ENCODE measurements around the gene TNFRSF9. TPM values are rescaled to one million over a fixed set of nuclear protein-coding genes. Genes with fewer than 3 reads are reported as not detected.

Gene TNFRSF9
- polyA plus RNA-seq, 2 of the 4 experiments (the other 2 are of a cell fraction): 0.75 to 3.2 TPM

- Histone ChIP-seq H3K27ac (no peak overlapping the region), H3K4me1 (peaks cover 6% of the 10 kb centered on the region; the same call in 1 of the 3 replicates), H3K9me3 (no peaks in the 10 kb centered on the region), H3K4me3 (no peak overlapping the region), H3K4me2 (no peak overlapping the region)
- no peak for ATAC-seq
- 93% methylated on average over 4 of the region's 4 CpGs for WGBS (ENCODE audit: missing lambda C conversion rate)
- POLR2A ChIA-PET: no interaction called here
- CTCF ChIA-PET: interaction anchor here (1.0 kb wide), 1 partner anchor 346 kb away, joined by 3 read pairs; no protein-coding TSS in a partner anchor
- no peak for TF ChIP-seq JUNB (IDR thresholded peaks at IDR 0.05)
- TF ChIP-seq SREBF2 (IDR thresholded peaks at IDR 0.05): no peak
- TF ChIP-seq ESRRA (IDR thresholded peaks at IDR 0.05; ENCODE audit: borderline replicate concordance, low read length): no peak
- TF ChIP-seq TP53 (CRISPR knock-in tag; IDR thresholded peaks at IDR 0.05): no peak
- no peak for TF ChIP-seq EHMT2 (IDR thresholded peaks at IDR 0.05; ENCODE audit: low read depth)
- no peak for TF ChIP-seq FOSL2 (IDR thresholded peaks at IDR 0.05)
- no peak for TF ChIP-seq FOSL2 (CRISPR knock-in tag; IDR thresholded peaks at IDR 0.05)
- no peak for DNase-seq (ENCODE audit: low read depth in 1 of 2, low spot score in 1 of 2)
- no peak for FAIRE-seq
These were observed 27.0 kb upstream of the TNFRSF9 start for GRCh38 chr1:7967651-7968050.

DNA sequence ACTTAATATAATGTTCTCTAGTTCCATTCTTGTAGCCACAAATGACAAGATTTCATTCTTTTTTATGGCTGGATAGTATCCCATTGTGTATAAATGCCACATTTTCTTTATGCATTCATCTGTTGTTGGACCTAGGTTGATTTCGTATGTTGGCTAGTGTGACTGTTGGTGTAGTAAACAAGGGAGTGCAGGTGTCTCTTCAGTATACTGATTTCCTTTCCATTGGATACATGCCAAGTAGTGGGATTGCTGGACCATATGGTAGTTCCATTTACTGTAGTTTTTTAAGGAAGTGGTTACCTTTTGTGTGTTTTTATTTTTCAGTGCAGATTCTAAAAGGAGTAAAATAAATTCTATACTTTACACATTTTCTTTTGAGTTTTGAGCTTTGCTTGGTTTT, 26.6 kb upstream of the TNFRSF9 start:
- WGBS (ENCODE audit: missing lambda C conversion rate): 84% methylated on average over 1 of the region's 1 CpG
- Histone ChIP-seq H3K9me3 (no peaks in the 10 kb centered on the region), H3K4me3 (no peak overlapping the region), H3K4me2 (no peak overlapping the region), H3K27ac (no peak overlapping the region), H3K4me1 (peaks cover 7% of the 10 kb centered on the region; the same call in 1 of the 3 replicates)
- ATAC-seq (no peak), FAIRE-seq (no peak), DNase-seq (ENCODE audit: low read depth in 1 of 2, low spot score in 1 of 2) (no peak)
- ChIA-PET CTCF (interaction anchor here (1.0 to 1.9 kb wide), 2 partner anchors 8 to 347 kb away, joined by 3 to 9 read pairs; no protein-coding TSS in a partner anchor), POLR2A (no interaction called here)
- TF ChIP-seq JUN (IDR thresholded peaks at IDR 0.05) (no peak), EHMT2 (IDR thresholded peaks at IDR 0.05; ENCODE audit: low read depth) (no peak), CTCF (IDR thresholded peaks at IDR 0.05) (no peak), HMGXB4 (CRISPR knock-in tag; IDR thresholded peaks at IDR 0.05; ENCODE audit: borderline replicate concordance) (no peak), E2F6 (IDR thresholded peaks at IDR 0.05; ENCODE audit: borderline replicate concordance, low read depth) (no peak), HOXB5 (CRISPR knock-in tag; IDR thresholded peaks at IDR 0.05) (no peak), CBX2 (IDR thresholded peaks at IDR 0.05; ENCODE audit: borderline replicate concordance, low read depth) (no peak), MYC (IDR thresholded peaks at IDR 0.05; ENCODE audit: borderline replicate concordance, low read length) (no peak), FOSL2 (IDR thresholded peaks at IDR 0.05) (no peak), FOSL2 (CRISPR knock-in tag; IDR thresholded peaks at IDR 0.05) (no peak), EHF (CRISPR knock-in tag; IDR thresholded peaks at IDR 0.05) (no peak), NFE2L2 (conservative IDR thresholded peaks at IDR 0.05; ENCODE audit: low read length) (no peak), TFCP2L1 (CRISPR knock-in tag; IDR thresholded peaks at IDR 0.05) (no peak), FOXS1 (CRISPR knock-in tag; IDR thresholded peaks at IDR 0.05) (no peak), CHD2 (IDR thresholded peaks at IDR 0.05; ENCODE audit: low read length, partially characterized antibody) (no peak), CBX8 (IDR thresholded peaks at IDR 0.05) (no peak), POLR2A (IDR thresholded peaks at IDR 0.05; ENCODE audit: low read length) (no peak), KDM5A (IDR thresholded peaks at IDR 0.05) (no peak), HES2 (IDR thresholded peaks at IDR 0.05) (no peak)
- TF ChIP-seq, protein P1, sequence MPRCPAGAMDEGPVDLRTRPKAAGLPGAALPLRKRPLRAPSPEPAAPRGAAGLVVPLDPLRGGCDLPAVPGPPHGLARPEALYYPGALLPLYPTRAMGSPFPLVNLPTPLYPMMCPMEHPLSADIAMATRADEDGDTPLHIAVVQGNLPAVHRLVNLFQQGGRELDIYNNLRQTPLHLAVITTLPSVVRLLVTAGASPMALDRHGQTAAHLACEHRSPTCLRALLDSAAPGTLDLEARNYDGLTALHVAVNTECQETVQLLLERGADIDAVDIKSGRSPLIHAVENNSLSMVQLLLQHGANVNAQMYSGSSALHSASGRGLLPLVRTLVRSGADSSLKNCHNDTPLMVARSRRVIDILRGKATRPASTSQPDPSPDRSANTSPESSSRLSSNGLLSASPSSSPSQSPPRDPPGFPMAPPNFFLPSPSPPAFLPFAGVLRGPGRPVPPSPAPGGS (IDR thresholded peaks at IDR 0.05): no peak

Measured in A549 (cell line).